Measurements from ENCODE around the gene SLC4A2.
"Not testable (repeated sequence)": the region's sequence is repeated elsewhere in the genome, so short reads cannot be mapped to it uniquely, and the experiment has no call there.

Gene SLC4A2
- 78.7 to 84.3 (median 83.1) reads per million in 4 experiments for total RNA-seq

- peak; percentile 55 for DNase-seq
Measured at GRCh38 chr7:151059367-151060112, at the start of gene SLC4A2. Gene SLC4A2 (plus strand): TSS chr7:151059589. CDS start chr7:151061988, 2,399 bp downstream.

GRCh38 chr7:151010037-151010306 lies 49.4 kb upstream of the SLC4A2 start:
- DNase-seq = no peak

GRCh38 chr7:151010307-151011096 lies 48.9 kb upstream of the SLC4A2 start:
- no peak for DNase-seq

- no peak for DNase-seq
Measured at GRCh38 chr7:151011097-151011409, 48.3 kb upstream of the SLC4A2 start.

- not testable (repeated sequence) for DNase-seq
Measured at GRCh38 chr7:151011616-151012015, 47.8 kb upstream of the SLC4A2 start.

- no peak for DNase-seq
Measured at GRCh38 chr7:151012031-151012692, 47.2 kb upstream of the SLC4A2 start.

- DNase-seq = no peak
Measured at GRCh38 chr7:151012911-151013347, 46.5 kb upstream of the SLC4A2 start.

GRCh38 chr7:151013356-151013732 lies 46.0 kb upstream of the SLC4A2 start:
- no peak for DNase-seq

- peak; percentile 81 for DNase-seq
Measured at GRCh38 chr7:151013733-151014497, 45.5 kb upstream of the SLC4A2 start.

- DNase-seq = no peak
Measured at GRCh38 chr7:151014950-151015349, 44.4 kb upstream of the SLC4A2 start.

- DNase-seq = no peak
Measured at GRCh38 chr7:151015967-151016366, 43.4 kb upstream of the SLC4A2 start.

GRCh38 chr7:151016505-151016904 lies 42.9 kb upstream of the SLC4A2 start:
- DNase-seq = no peak

GRCh38 chr7:151016942-151017341 lies 42.4 kb upstream of the SLC4A2 start:
- peak; percentile 8 for DNase-seq

- no peak for DNase-seq
Measured at GRCh38 chr7:151017370-151017952, 41.9 kb upstream of the SLC4A2 start.

GRCh38 chr7:151017953-151018420 lies 41.4 kb upstream of the SLC4A2 start:
- peak; percentile 70 for DNase-seq

GRCh38 chr7:151018421-151019129 lies 40.8 kb upstream of the SLC4A2 start:
- DNase-seq = no peak

- no peak for DNase-seq
Measured at GRCh38 chr7:151019130-151019447, 40.3 kb upstream of the SLC4A2 start.

- no peak for DNase-seq
Measured at GRCh38 chr7:151020231-151020630, 39.2 kb upstream of the SLC4A2 start.

GRCh38 chr7:151023232-151023631 lies 36.2 kb upstream of the SLC4A2 start:
- DNase-seq = no peak

- no peak for DNase-seq
Measured at GRCh38 chr7:151024435-151025056, 34.8 kb upstream of the SLC4A2 start, which contains the start of gene ATG9B. Gene ATG9B (minus strand): TSS chr7:151024494. CDS start chr7:151024423, 71 bp downstream.

GRCh38 chr7:151025924-151026671 lies 33.3 kb upstream of the SLC4A2 start:
- DNase-seq = no peak

Measured in effector CD8-positive, alpha-beta T cell (primary cell).